GM19351 (cell line): ENCODE measurements around the gene RAC2.

ENCODE experiments used
- ATAC-seq: cut with Tn5 transposase; IDR thresholded peaks from one replicate; pipeline ENCODE4 v1.9.1; 2021; ENCODE audit warnings: mild to moderate bottlenecking, moderate library complexity; ENCODE audit not compliant: unreplicated experiment

Gene RAC2

GRCh38 chr22:37222440-37222971 lies 21.6 kb downstream of the RAC2 start:
- ATAC-seq, result no peak

- no peak for ATAC-seq
These were observed 22.4 kb downstream of the RAC2 start for GRCh38 chr22:37221424-37222333.

DNA sequence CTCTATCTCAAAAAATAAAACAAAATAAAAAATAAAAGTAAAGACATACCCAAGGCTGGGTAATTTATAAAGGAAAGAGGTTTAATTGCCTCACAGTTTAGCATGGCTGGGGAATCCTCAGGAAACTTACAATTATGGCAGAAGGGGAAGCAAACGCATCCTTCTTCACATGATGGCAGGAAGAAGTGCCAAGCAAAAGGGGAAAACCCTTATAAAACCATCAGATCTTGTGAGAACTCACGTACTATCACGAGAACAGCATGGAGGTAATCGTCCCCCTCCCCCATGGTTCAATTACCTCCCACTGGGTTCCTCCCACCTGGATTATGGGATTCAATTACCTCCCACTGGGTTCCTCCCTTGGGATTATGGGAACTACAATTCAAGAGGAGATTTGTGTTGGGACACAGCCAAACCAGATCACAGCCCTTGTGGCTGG lies 23.5 kb downstream of the RAC2 start:
- ATAC-seq, result no peak

DNA sequence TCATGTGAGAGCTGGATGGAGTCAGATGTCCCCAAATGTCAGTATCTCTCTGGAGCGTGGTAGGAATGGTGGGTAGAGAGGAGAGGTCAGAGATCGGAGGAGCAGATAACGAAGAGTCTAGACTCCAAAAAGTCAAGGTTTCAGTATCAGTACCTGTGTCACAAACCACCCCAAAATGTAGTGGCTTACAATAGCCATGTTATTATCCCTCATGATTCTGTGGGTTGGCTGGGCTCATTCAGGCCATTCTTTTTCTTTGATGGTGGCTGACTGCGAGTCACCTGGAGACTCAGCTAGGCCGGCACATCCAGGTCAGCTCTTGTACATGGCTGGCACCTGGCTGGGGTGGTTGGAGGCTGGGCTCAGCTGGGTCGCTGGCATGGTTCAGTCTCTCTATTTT lies 24.5 kb downstream of the RAC2 start:
- no peak for ATAC-seq

GRCh38 chr22:37218771-37219411 lies 25.2 kb downstream of the RAC2 start:
- ATAC-seq, result peak; percentile 85

DNA sequence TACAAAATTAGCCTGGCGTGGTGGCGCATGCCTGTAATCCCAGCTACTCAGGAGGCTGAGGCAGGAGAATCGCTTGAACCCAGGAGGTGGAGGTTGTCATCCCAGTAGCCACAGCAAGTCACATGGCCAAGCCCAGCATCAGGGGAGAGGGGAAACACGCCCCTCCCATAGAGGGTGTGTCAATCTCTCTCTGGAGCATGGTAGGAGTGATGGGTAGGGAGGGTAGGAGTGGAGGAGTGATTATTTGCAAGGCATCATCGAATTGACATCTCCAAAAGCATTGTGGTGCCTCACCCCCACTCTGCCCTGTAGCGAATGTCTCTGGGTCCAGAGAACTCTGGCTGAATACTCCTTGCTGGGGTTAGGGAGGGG lies 25.7 kb downstream of the RAC2 start:
- peak; percentile 6 for ATAC-seq

- no peak for ATAC-seq
These were observed 28.2 kb downstream of the RAC2 start for GRCh38 chr22:37215890-37216289.

DNA sequence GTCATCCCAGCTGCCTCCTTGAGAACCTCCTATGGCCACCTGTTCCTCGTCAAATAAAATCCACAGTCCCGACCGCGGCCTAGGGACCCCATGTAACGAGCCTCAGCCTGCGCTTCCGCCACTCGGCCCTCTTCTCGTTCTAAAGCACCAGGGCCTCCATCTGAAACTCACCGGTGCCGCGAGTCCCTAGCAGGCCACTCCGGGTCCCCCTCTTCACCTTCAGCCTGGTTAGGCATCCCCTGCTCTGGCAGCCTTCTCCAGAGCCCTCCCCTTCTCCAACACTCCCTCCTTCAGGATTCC lies 29.4 kb downstream of the RAC2 start:
- ATAC-seq, result no peak

DNA sequence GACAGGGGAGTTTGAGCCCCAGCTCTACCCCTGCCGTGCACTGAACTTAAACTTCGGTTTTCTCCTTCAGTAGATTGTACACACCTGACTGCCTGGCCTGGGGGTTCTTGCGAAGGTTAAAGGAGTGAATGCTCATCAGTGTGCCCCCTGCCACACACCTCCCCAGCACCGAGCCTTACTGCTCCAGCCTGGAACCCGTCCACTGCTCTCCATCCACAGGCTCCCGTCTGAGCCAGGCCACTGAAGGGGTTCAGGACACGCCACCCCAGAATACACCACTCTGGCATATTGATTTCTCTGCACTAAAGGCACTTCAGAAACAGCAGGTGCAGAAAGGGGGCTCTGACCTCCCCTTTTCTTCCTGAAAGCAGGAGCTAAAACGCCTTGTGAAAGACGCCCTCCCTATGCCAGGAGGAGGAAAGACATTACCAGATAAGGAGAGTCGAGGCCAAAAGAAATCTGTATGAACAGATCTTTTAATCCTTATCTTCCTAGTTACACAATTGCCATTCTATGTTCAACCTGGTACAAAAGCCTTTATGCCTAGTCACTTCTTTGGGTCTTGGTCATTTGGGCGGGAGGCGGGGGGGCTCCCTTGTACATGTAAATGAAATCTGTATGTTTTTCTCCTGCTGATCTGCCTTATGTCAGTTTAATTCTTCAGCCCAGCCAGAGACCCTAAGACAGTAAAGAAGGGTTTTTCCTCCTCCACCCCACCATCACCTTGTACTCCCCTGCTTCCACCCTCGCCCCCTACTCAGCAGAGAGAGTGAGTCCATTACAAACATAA lies 29.9 kb downstream of the RAC2 start:
- no peak for ATAC-seq

DNA sequence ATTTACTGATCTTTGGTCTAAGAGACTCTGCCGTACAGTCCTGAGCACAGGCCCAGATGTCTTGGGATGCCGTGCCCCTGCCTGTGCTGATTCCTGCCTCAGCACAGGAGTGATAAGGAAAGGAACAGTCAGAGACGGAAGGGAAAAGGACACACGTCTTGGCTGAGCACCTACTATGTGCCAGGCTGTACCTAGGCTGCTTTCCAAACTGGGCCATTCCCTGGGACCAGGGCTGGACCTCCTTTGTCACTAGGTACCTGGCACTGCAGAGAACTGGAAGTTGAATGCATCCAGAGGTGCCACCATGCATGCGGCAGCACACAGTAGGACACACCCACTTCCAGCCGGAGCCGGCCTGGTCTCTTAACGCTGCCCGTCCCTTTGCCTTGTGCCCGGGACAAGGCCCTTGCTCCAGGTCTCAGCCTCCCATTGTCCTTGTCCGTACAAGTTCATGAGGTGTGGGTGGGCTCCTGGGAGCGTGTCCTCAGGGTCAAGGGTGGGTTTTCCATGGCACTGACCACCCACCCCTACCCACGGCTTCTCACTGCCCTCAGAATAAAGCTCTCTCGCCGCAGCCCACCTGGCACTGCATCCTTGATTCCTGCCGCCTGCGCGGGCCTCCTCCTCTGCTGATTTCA lies 30.7 kb downstream of the RAC2 start:
- no peak for ATAC-seq

- ATAC-seq, result no peak
These were observed 31.7 kb downstream of the RAC2 start, which contains the start of gene SSTR3 for GRCh38 chr22:37212174-37212906. Gene SSTR3 (minus strand): TSS chr22:37212477. CDS start chr22:37207803, 4,674 bp downstream.

GRCh38 chr22:37211866-37212173 lies 32.2 kb downstream of the RAC2 start:
- ATAC-seq, result no peak

DNA sequence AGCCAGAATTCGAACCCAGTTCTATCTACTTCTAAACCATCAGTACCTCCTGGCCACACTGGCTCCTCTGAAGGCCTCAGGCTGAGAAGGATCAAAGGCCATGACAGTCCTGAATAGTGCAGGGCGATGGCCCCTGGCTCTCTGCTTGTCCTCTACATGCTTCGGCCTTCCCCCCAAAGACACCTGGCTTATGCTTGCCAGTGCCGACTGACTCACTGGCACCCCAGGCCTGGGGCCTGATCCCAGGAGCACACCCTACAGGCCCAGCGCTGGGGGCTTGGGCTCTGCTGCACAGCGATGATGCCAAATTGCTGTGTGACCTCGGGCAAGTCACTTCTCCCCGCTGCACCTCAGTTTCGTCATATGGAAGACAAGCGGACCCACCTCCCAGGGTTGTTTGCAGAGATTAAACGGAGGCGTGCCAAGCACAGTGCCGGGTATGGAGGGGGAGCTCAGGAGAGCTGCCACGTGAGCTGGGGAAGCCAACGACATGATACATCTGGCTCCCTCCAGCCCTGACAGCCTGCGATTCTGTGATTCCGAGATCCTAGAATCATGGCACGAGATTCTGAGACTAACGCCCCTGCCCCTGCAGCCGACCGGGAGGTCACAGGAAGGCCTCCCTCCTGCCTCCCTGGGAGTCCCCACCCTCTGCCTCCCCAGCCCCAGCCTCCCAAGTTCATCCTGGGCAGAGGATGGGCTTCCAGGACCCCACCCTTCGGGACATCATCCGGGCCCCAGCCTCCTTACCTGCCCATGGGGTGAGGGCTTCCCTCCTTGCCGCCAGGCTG lies 32.8 kb downstream of the RAC2 start:
- ATAC-seq, result no peak

DNA sequence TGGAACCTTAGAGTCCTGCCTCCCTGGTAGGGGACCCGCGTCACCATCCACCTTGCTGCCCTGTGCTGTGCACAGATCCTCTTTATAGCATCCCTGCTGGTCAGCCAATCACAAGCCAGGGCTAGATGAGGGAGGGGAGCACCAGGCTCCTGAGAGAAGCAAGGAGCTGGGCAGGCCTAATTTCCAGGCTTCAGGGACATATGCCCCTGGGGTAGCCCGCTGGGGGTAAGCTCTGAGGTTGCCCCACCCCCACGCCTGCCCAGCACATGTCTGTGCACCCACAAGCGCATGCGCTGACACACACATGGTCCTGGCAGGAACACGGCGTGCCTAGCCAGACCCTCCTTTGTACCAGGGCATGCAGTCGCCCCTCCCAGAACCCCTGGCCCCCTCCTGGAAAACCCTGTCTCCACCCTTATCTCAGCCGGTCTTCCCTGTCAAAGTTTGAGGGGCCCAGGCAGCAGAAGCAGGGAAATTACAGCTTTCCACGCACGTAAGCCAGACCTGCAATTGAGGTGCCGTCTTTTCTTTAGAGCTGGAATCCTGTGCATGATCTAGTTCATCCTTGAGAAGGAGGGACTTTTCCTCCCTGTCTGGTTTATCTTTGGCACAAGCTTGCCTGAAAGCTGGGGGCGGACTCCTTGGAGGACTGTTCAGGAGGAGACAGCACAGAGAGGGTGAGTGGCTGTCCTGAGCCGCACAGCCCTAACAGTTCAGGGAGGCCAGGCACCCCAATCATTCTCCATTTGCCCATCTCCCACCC lies 33.8 kb downstream of the RAC2 start:
- no peak for ATAC-seq

DNA sequence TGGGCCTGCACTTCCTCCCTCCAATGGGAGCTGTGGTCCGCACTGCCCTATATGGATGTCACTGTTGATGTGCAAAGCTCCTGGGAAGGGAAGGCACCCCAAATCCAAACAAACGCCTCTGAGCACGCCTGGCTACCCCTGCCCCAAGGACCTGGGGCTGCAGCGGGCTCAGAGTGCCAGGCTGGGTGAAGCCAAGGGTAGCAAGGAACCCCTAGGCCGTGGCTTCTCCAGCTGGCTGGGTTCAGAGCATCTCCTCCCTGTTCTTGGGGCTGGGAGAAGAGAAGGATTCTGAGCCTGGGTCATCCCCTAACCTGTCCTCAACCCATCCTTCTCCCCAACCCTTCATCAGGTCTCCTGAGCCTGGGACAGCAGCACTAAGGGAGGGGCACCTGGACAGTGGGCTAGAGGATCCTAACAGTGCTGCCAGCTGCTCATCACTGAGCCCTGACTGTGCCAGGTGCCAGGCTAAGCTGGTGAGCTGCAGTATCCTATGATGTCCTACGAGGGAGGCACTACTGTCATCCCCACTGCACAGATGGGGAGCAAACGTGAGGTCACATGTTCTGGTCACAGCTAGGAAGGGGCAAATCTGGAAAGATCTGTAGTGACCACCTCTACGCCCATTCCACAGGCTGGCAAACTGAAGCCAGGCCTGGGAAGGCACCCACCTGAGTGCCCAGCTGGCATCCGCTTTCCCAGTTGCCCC lies 34.8 kb downstream of the RAC2 start:
- ATAC-seq, result no peak

GRCh38 chr22:37208401-37209139 lies 35.5 kb downstream of the RAC2 start:
- no peak for ATAC-seq

GRCh38 chr22:37207981-37208380 lies 36.1 kb downstream of the RAC2 start:
- ATAC-seq, result no peak
